ENCODE data around the gene TTLL8. TPM values are rescaled to one million over a fixed set of nuclear protein-coding genes. Genes with fewer than 3 reads are reported as not detected.

Gene TTLL8
- total RNA-seq, 1 experiment from 2014 or later = not detected

DNA sequence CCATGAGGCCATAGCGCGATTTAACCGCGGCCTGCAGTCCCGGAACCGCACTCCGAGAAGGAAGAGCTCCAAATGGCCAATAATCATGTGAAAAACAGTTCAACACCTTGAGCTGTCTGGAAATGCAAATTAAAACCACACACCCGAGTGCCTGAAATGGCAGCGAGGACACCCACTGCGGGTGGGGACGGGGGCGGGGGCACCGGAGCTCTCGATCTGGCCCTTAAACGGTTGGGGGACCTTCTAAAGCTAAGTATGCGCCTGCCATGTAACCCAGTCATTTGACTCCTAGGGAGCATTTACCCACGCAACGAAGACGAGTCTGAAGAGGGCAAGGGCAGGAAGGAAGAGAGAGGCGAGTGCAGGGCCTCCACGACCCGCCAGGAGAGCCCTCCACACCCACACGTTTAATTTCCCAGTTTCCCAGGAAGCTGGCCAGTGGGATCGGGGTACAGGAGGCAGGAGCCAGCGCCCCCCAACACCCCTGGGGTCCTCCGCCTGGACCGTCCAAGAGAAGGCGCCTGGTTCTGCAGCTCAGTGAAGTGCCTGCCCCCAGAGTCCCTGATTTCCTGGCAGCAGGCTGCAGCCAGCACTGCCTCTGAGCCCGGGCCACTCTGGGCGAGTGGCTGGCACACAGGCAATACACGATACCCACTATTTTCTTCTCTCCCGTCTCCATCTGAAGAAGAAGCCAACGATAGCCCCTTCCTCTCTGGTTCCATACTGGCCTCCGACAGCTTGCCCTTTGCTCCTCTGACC lies 1.7 kb downstream of the TTLL8 start:
- no peaks in the 10 kb centered on the region; the same call in 1 of the 2 replicates for H3K27me3 ChIP-seq
- H3K9me3 ChIP-seq = peaks cover 3% of the 10 kb centered on the region; the same call in 1 of the 2 replicates
- H3K4me3 ChIP-seq = no peak overlapping the region
- DNase-seq = no peak
- no peaks in the 10 kb centered on the region for H3K36me3 ChIP-seq

DNA sequence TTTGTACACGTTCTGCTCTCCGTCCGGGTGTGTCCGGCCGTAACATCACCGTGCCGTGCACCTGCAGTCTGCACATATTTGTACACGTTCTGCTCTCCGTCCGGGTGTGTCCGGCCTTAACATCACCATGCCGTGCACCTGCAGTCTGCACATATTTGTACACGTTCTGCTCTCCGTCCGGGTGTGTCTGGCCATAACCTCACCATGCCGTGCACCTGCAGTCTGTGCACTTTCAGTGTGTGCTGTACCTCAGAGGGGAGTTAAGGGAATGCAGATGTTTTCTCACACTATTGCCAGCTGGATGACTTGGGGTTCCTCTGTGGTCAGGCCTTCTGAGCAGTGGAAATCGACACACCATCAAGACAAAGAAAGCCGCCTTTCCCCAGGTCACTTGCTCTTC lies 4.2 kb downstream of the TTLL8 start:
- peaks cover 3% of the 10 kb centered on the region; the same call in 1 of the 2 replicates for H3K9me3 ChIP-seq
- no peaks in the 10 kb centered on the region for H3K36me3 ChIP-seq
- no peaks in the 10 kb centered on the region; the same call in 1 of the 2 replicates for H3K27me3 ChIP-seq
- no peak for DNase-seq
- H3K4me3 ChIP-seq = no peak overlapping the region

DNA sequence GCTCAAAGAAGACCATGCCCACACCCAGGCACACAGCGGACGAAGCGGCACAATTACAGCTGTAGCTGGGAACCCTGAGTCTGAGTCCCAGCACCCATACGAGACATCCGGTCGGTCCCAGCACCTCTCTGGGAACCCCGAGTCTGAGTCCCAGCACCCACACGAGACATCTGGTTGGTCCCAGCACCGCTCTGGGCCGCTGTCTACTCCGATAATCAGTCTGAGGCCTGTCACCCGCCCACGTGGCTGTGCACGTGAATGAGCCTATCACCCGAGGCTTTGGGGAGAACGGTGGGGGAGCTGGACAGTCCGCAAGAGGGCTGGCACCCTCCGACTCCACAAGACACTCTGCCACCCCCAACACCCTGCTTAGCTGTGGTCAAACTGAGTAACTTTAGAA lies 6.2 kb downstream of the TTLL8 start:
- Histone ChIP-seq H3K36me3 (no peaks in the 10 kb centered on the region), H3K4me3 (no peak overlapping the region), H3K9me3 (peaks cover 3% of the 10 kb centered on the region; the same call in 1 of the 2 replicates), H3K27me3 (no peaks in the 10 kb centered on the region; the same call in 1 of the 2 replicates)
- DNase-seq = no peak

DNA sequence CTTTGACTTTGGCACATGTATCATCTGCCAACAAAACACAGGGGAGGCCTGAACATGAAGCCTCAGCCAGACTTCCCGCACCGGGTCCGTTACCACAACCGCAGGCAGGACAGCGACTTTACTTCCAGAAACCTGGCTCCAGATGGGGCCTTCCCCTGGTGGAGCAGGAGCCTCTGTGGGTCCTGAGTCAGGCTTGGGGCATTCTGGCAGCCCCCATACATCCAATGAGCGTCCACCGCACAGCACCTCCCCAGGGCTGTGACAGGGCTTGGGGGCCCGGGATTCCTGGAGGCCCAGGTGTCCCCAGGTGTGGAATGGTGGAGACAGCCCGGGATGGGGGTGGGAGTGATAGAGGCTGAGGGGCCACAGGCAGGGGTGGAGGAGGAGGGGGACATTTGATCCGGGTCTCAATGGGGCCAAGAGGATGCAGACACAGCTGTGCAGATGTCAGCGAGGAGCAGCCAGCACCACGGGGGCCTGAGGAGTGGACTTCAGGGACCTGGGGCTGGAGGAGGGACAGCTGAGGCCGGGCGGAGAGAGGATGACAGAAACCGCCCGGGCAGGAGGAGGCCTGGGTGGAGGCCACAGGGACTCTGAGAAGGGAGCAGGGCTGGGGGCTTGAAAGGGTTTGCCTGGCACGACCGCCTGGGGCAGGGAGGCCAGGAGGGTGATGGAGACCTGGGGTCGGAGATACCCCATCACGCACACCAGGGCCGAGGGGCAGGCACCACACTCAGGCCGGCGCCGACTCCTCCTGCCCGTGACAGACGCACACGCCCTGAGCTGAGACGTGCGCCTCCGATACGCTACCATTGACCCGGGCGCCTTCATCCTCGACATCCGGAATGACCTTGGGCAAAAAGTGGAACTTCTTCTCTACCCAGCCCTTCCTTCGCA lies 8.6 kb downstream of the TTLL8 start:
- Histone ChIP-seq H3K27me3 (no peaks in the 10 kb centered on the region; the same call in 1 of the 2 replicates), H3K4me3 (no peak overlapping the region), H3K9me3 (peaks cover 3% of the 10 kb centered on the region; the same call in 1 of the 2 replicates), H3K36me3 (no peaks in the 10 kb centered on the region)
- no peak for DNase-seq

DNA sequence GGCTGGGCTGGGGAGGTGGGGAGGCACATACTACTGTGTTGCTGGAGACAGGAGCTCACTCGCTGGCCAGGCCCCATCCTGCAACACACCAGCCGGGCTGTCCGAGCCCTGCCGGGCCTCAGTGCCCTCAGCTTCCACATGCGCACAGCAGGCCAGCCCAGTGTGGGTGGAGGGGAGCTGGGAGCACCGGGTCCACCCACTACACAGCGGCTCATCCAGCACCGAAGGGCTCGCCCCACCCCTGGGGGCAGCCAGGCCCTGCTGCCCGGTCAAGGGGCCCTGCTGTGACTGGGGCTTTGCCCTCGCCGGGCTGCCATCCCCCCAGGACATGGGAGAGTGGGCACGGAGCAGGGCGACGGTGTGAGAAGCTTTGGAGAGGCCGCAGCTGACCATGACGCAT lies 9.3 kb downstream of the TTLL8 start:
- H3K27me3 ChIP-seq = no peaks in the 10 kb centered on the region; the same call in 1 of the 2 replicates
- H3K4me3 ChIP-seq = no peak overlapping the region
- DNase-seq = no peak
- peaks cover 3% of the 10 kb centered on the region; the same call in 1 of the 2 replicates for H3K9me3 ChIP-seq
- no peaks in the 10 kb centered on the region for H3K36me3 ChIP-seq

DNA sequence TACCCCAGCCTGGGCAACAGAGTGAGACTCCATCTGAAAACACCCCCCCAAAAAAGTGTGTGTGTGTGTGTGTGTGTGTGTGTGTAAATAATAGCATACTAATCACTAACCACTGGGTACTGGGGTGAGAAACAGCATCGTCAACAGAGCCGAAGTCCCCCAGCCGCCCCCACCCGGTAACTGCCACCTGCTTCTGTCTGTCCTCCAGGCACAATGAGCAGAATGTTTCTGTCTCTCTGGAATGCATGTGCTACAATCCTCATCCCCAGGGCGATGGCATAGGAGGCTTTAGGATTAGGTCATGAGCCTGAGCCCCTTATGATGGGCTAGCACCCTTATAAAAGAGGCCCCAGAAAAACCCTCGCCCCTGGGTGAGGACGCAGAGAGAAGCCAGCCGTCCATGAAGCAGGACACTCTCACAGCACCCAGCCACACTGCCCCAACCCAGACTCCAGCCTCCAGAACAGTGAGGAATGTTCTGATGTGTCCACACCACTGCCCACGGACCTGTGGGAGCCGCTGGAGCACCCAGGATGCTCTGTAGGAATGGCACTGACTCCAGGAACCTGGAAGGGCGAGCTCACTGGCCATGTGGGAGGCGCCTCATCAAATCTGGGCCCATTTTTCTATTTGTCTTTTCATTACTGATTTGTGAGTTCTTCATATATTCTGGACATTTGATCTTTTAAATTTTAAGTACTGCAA lies 9.9 kb downstream of the TTLL8 start:
- Histone ChIP-seq H3K4me3 (no peak overlapping the region), H3K27me3 (no peaks in the 10 kb centered on the region; the same call in 1 of the 2 replicates), H3K36me3 (no peaks in the 10 kb centered on the region), H3K9me3 (no peaks in the 10 kb centered on the region)
- DNase-seq = no peak

DNA sequence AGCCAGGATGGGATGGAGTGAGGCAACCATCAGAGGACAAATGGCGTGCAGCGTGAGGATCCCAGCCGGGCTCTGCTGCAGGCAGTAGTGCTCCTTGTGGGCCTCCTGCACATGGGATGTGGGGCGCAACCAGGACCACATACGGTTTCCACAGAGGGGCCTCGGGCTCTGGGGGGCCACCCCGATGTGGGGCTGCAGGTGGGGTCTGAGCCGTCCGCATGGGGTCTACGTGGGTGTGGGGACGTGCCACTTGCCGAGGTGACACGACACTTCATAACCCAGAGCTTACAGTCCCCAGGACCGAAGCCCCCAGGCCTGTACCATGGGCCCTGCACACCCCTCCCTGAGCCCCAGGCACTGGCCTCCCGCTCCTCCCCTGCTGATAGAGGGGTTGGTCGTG lies 10.8 kb downstream of the TTLL8 start:
- no peaks in the 10 kb centered on the region for H3K36me3 ChIP-seq
- H3K4me3 ChIP-seq = no peak overlapping the region
- no peaks in the 10 kb centered on the region; the same call in 1 of the 2 replicates for H3K27me3 ChIP-seq
- DNase-seq = no peak
- no peaks in the 10 kb centered on the region for H3K9me3 ChIP-seq

DNA sequence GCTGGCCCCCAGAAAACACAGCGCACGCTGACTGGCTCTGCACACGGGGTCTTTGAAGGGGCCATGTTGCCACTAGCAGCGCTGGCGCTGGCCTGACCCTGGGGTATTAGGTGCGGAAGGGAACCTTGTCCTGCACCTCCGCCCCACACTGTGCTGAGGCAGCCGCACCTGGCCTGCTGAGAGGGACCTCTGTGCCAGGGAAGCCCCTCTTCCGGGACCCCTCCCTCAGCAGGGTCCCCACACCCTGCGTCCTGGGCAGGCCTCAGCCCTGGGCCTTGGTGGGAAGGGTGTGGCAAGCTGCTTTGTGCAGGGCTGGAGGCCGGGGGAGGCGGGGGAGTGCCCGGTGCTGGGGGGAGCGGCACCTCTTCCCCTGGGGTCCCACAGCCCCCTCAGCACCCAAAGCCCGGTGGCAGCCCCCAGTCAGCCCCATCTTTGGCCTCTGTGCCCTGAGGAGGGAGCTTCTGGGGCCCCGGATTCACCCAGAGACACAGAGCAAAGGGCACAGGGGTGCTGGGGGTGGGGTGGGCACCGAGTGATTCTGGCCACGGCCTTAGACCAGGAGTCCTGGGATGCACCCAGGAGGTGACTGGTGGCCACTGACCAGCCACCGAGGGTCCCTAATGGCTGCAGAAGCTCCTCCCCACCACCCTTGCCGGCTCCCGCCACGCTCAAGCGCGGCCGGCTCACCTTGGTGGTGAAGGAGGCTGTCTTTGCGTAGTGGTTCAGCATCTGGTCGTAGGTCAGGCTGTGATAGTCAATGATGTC lies 11.4 kb downstream of the TTLL8 start:
- H3K27me3 ChIP-seq = no peaks in the 10 kb centered on the region
- no peak overlapping the region for H3K4me3 ChIP-seq
- no peak for DNase-seq
- no peaks in the 10 kb centered on the region; the same call in 1 of the 2 replicates for H3K9me3 ChIP-seq
- H3K36me3 ChIP-seq = no peaks in the 10 kb centered on the region

DNA sequence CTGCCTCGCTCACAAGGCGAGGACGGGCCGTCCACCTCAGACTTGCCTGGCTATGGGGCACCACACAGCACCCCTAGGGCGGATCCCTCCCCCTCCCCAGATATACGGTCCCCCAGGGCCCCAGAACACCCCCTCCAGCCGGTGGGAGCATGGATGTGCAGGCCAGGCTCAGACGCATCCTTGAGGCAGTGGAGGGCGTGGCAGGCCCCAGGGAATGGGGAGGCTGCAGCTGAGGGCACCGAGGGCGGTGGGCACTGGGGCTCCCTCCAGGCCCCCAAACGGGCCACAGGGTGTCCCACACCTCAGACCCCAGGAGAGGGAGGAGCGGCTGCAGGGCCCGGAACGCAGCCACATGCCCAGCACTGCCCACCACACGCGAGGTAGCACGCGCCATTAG lies 12.1 kb downstream of the TTLL8 start:
- no peak for DNase-seq
- H3K9me3 ChIP-seq = no peaks in the 10 kb centered on the region; the same call in 1 of the 2 replicates
- no peaks in the 10 kb centered on the region for H3K27me3 ChIP-seq
- no peaks in the 10 kb centered on the region for H3K36me3 ChIP-seq
- no peak overlapping the region for H3K4me3 ChIP-seq

DNA sequence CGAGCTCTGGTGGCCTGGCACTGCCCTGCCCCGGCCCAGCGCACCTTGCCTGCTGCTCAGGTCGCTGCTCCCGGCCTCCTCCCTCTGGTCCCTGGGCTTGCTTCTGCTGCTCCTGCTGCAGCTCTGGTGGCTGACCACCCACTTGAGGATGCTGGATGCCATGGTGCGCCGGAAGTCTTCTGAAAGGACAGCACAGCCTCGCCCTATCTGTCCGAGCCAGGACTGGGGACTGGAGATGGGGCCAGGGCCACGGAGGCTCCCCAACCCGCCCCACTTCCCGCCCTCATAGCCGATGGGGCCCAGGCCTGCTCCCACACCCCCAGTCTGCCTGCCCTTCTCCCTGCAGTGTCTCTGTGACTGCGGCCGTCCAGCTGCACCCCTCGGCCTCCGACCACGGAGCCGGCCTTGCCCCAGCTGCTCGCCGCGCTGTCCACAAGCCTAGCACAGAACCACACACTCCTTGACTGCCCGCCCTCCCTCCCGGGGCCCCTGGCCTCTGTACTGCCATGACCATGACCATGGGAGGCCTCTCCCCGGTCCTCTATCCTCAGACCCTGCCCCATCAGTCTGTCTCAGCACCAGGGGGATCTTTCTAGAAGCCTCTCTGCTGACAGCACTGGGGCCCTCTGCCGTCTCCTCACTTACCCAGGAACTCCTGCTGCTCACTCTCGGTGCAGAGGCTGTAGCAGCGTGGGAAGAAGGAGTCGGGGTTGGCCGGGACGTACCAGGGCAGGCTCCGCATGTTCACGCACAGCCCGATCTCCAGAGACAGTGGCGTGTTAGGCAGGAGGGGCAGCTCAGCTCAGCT lies 12.7 kb downstream of the TTLL8 start:
- H3K4me3 ChIP-seq = no peak overlapping the region
- H3K27me3 ChIP-seq = no peaks in the 10 kb centered on the region
- no peaks in the 10 kb centered on the region for H3K36me3 ChIP-seq
- no peak for DNase-seq
- no peaks in the 10 kb centered on the region; the same call in 1 of the 2 replicates for H3K9me3 ChIP-seq

DNA sequence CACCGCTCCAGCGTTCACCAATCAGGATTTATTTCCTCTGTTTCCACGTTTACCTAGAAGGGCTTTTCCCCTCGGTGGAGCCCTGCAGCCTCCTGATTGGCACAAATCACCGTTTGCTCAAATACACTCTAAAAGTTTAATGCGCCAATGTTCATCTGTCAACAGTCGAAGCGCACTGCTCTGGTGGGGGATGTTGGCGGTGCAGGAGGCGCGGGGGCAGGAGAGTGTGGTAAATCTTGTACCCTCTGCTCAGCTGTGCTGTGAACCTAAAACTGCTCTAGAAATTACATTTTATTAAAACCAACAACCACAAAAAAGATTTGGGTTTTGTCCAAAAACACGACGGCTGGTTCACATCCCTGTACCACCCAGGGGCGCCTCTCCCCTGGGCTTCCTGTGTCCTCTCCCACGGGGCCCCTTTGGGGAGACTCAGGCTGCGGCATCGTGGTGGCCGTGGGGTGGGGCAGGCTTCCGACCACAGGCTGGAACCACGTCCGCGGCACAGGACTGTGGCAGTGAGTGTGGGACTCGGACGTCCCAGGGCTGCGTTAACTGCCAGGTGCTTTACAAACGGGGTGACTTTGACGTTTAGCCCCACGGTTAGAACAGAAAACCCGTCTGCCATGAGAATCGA lies 13.5 kb downstream of the TTLL8 start:
- no peaks in the 10 kb centered on the region; the same call in 1 of the 2 replicates for H3K9me3 ChIP-seq
- DNase-seq = no peak
- no peaks in the 10 kb centered on the region for H3K27me3 ChIP-seq
- H3K4me3 ChIP-seq = no peak overlapping the region
- no peaks in the 10 kb centered on the region for H3K36me3 ChIP-seq

DNA sequence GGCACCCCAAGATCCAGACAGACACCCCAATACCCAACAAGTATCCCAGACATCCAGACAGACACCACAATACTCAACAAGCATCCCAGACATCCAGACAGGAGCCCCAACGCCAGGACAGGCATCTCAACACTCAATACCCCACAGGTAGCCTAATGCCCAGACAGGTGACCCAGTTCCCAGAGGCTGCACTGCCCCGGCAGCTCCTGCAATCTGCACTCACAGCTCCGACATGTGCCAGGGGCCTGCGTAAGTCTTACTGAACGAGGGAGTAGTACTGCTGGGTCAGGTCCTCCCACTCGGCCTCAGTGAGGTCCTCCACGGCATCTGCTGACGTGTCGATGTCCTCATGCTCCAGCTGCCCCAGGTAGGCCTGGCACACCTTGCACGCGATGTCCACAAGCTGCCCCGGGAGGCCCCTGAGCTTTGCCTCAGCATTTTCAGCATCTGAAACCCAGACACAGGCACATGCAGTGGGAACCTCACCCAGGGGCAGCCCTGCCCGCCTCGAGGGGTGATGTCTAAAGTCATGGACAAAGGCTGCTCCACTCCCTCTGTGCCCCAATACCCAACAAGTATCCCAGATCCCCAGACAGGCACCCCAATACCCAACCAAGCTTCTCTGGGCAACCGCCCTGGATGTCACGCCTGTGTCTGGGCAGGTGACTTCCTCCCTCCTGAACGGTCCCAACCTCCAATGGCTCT lies 16.6 kb downstream of the TTLL8 start:
- Histone ChIP-seq H3K4me3 (no peak overlapping the region), H3K27me3 (no peaks in the 10 kb centered on the region), H3K36me3 (no peaks in the 10 kb centered on the region), H3K9me3 (no peaks in the 10 kb centered on the region; the same call in 1 of the 2 replicates)
- DNase-seq = no peak

DNA sequence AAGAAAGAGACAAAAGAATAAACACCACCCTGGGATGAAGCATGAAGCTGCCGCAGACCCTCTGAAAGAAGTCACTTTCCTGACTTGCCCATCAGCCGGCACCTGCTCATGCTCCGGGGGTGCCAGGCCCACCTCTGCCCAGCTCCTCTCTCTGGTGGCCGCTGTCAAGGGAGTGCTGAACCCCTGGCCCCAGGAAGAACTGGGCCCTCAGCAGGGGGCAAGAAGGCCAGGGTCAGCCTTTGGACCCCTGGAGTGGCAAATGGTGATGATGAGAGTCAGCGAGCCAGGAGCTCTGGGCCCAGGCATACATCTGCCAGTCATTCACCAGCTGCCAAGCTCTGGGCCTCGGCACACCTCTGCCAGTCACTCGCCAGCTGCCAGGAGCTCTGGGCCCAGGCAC lies 17.4 kb downstream of the TTLL8 start:
- Histone ChIP-seq H3K9me3 (no peaks in the 10 kb centered on the region; the same call in 1 of the 2 replicates), H3K27me3 (no peaks in the 10 kb centered on the region), H3K4me3 (no peak overlapping the region), H3K36me3 (no peaks in the 10 kb centered on the region)
- DNase-seq = no peak

DNA sequence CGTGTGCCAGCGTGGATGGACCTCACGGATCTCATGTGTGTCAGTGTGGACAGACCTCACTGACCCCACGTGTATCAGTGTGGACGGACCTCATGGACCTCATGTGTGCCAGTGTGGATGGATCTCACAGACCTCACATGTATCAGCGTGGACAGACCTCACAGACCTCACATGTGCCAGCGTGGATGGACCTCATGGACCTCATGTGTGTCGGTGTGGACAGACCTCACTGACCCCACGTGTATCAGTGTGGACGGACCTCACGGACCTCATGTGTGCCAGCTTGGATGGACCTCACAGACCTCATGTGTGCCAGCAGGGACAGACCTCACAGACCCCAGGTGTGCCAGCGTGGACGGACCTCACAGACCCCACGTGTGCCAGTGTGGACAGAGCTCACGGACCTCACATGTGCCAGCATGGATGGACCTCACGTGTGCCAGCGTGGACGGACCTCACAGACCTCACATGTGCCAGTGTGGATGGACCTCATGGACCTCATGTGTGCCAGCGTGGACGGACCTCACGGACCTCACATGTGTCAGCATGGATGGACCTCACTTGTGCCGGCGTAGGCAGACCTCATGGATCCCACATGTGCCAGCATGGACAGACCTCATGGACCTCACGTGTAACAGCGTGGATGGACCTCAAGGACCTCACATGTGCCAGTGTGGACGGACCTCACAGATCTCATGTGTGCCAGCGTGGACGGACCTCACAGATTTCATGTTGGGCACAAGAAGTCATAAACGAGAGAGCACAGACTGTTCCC lies 18.2 kb downstream of the TTLL8 start:
- no peaks in the 10 kb centered on the region; the same call in 1 of the 2 replicates for H3K9me3 ChIP-seq
- H3K4me3 ChIP-seq = no peak overlapping the region
- no peaks in the 10 kb centered on the region for H3K27me3 ChIP-seq
- no peak for DNase-seq
- no peaks in the 10 kb centered on the region for H3K36me3 ChIP-seq

Measured in MG63 (cell line).